Effector memory CD4-positive, alpha-beta T cell (primary cell): ENCODE results near the gene NUFIP2.
"Not testable (repeated sequence)": the region's sequence is repeated elsewhere in the genome, so short reads cannot be mapped to it uniquely, and the experiment has no call there.

ENCODE experiments used
- DNase-seq, 3 donors: peaks; one replicate each; pipeline ENCODE4 v3.0.0-alpha.2; 2020
- H3K27ac ChIP-seq: 2 replicates; pipeline ENCODE4 v1.7.0; 2013; ENCODE audit warnings: mild to moderate bottlenecking, low read length, moderate library complexity; ENCODE audit not compliant: insufficient read depth, poor library complexity, severe bottlenecking
- H3K27me3 ChIP-seq: replicated peaks from 2 replicates; pipeline ENCODE4 v1.7.0; 2013; ENCODE audit warnings: mild to moderate bottlenecking, low read length; ENCODE audit not compliant: insufficient read depth, control insufficient read depth, poor library complexity, severe bottlenecking
- H3K36me3 ChIP-seq: 2 replicates; pipeline ENCODE4 v1.7.0; 2013; ENCODE audit warnings: mild to moderate bottlenecking, low read length, moderate library complexity; ENCODE audit not compliant: control insufficient read depth, insufficient read depth
- H3K4me1 ChIP-seq: 2 replicates; pipeline ENCODE4 v1.7.0; 2013; ENCODE audit warnings: low read length, mild to moderate bottlenecking; ENCODE audit not compliant: control insufficient read depth, insufficient read depth, poor library complexity, severe bottlenecking
- H3K4me3 ChIP-seq: 2 replicates; pipeline ENCODE4 v1.7.0; 2013; ENCODE audit warnings: low read length, low read depth, mild to moderate bottlenecking; ENCODE audit not compliant: insufficient read depth, poor library complexity, severe bottlenecking
- H3K9me3 ChIP-seq: 2 replicates; pipeline ENCODE4 v1.7.0; 2013; ENCODE audit warnings: mild to moderate bottlenecking, low read length, moderate library complexity; ENCODE audit not compliant: control insufficient read depth

Gene NUFIP2

GRCh38 chr17:29240968-29241963 is 52.7 kb downstream of the NUFIP2 start:
- Histone ChIP-seq H3K36me3 (no peaks in the 10 kb centered on the region), H3K4me3 (no peak overlapping the region), H3K9me3 (no peaks in the 10 kb centered on the region), H3K27me3 (no peaks in the 10 kb centered on the region), H3K27ac (no peak overlapping the region), H3K4me1 (no peaks in the 10 kb centered on the region)
- DNase-seq: no peak

- Histone ChIP-seq H3K4me1 (no peaks in the 10 kb centered on the region), H3K27ac (no peak overlapping the region), H3K4me3 (no peak overlapping the region), H3K9me3 (no peaks in the 10 kb centered on the region), H3K36me3 (no peaks in the 10 kb centered on the region), H3K27me3 (no peaks in the 10 kb centered on the region)
- DNase-seq: no peak
Observed at GRCh38 chr17:29240477-29240876, 53.5 kb downstream of the NUFIP2 start.

- Histone ChIP-seq H3K4me3 (no peak overlapping the region), H3K4me1 (no peaks in the 10 kb centered on the region), H3K36me3 (no peaks in the 10 kb centered on the region), H3K9me3 (no peaks in the 10 kb centered on the region), H3K27ac (no peak overlapping the region), H3K27me3 (no peaks in the 10 kb centered on the region)
- no peak for DNase-seq
Observed at GRCh38 chr17:29238133-29238850, 55.7 kb downstream of the NUFIP2 start.

GRCh38 chr17:29237476-29238132 is 56.3 kb downstream of the NUFIP2 start:
- no peak overlapping the region for H3K27ac ChIP-seq

GRCh38 chr17:29235904-29236303 is 58.0 kb downstream of the NUFIP2 start:
- H3K4me1 ChIP-seq: no peaks in the 10 kb centered on the region
- no peak for DNase-seq
- no peaks in the 10 kb centered on the region for H3K9me3 ChIP-seq

More at GRCh38 chr17:29237476-29238132, 56.3 kb downstream of the NUFIP2 start:
- Histone ChIP-seq H3K4me1 (no peaks in the 10 kb centered on the region), H3K9me3 (no peaks in the 10 kb centered on the region), H3K36me3 (no peaks in the 10 kb centered on the region), H3K27me3 (no peaks in the 10 kb centered on the region), H3K4me3 (no peak overlapping the region)
- no peak for DNase-seq

GRCh38 chr17:29234972-29235371 is 59.0 kb downstream of the NUFIP2 start:
- H3K36me3 ChIP-seq, H3K4me1 ChIP-seq, H3K27me3 ChIP-seq, H3K9me3 ChIP-seq, DNase-seq, H3K4me3 ChIP-seq, H3K27ac ChIP-seq: not testable (repeated sequence)

More at GRCh38 chr17:29235904-29236303, 58.0 kb downstream of the NUFIP2 start:
- no peak overlapping the region for H3K27ac ChIP-seq
- H3K36me3 ChIP-seq: no peaks in the 10 kb centered on the region
- no peaks in the 10 kb centered on the region for H3K27me3 ChIP-seq
- H3K4me3 ChIP-seq: no peak overlapping the region

- H3K4me3 ChIP-seq: no peak overlapping the region
- no peaks in the 10 kb centered on the region for H3K4me1 ChIP-seq
- no peaks in the 10 kb centered on the region for H3K9me3 ChIP-seq
- no peaks in the 10 kb centered on the region for H3K27me3 ChIP-seq
- H3K36me3 ChIP-seq: no peaks in the 10 kb centered on the region
- no peak for DNase-seq
- H3K27ac ChIP-seq: no peak overlapping the region
Observed at GRCh38 chr17:29233301-29233700, 60.6 kb downstream of the NUFIP2 start.

DNA sequence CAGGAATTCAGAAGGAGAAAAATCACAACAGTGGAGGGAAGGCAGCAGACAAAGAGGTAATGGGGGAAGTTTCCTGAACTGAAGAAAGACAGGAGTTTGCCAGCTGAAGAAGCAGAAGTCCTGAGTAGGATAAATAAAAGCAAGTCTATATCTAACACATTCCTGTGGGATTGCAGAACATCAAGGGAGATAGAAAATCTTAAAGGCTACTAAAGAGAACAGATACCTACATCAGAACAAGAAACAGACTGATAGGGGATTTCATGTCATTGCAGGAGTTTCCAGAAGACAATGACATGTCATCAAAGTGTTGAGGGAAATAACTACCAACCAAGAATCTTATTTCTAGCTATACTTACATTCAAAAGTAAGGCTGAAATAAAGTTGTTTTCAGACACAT is 68.6 kb downstream of the NUFIP2 start:
- H3K9me3 ChIP-seq: no peaks in the 10 kb centered on the region
- no peaks in the 10 kb centered on the region for H3K27me3 ChIP-seq
- DNase-seq: no peak
- H3K27ac ChIP-seq: no peak overlapping the region
- no peaks in the 10 kb centered on the region for H3K36me3 ChIP-seq
- no peak overlapping the region for H3K4me3 ChIP-seq
- H3K4me1 ChIP-seq: no peaks in the 10 kb centered on the region

DNA sequence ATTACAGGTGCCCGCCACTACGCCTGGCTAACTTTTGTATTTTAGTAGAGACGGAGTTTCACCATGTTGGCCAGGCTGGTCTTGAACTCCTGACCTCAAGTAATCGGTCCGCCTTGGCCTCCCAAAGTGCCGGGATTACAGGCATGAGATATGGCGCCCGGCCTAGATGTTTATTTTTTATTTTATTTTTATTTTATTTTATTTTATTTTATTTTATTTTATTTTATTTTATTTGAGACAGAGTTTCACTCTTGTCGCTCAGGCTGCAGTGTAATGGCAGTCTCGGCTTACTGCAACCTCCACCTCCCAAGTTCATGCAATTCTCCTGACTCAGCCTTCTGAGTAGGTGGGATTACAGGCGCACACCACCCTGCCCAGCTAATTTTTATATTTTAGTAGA is 72.6 kb downstream of the NUFIP2 start:
- not testable (repeated sequence) for H3K4me3 ChIP-seq, DNase-seq, H3K27me3 ChIP-seq, H3K27ac ChIP-seq, H3K9me3 ChIP-seq, H3K36me3 ChIP-seq, H3K4me1 ChIP-seq
